GM12878 (cell line): ENCODE data around the gene STIL. TPM values are rescaled to one million over a fixed set of nuclear protein-coding genes. Genes with fewer than 3 reads are reported as not detected.
"Not testable (repeated sequence)": the region's sequence is repeated elsewhere in the genome, so short reads cannot be mapped to it uniquely, and the experiment has no call there.

Experiments
- ATAC-seq: fragments of 200-7000 bp; cut with Tn5 transposase; 3 replicates; pipeline ENCODE4 v1.9.1; 2020; ENCODE audit warnings: mild to moderate bottlenecking, moderate library complexity
- BruUV-seq: library from RNA; stranded (reverse); fragments of 400-500 nt; replicated peaks from 2 replicates; lab custom pipeline; 2021; lab: Mats Ljungman, UMichigan
- CTCF ChIA-PET: fragments of 300-600 bp; sonication (Branson Sonifier 250); formaldehyde crosslinking; extraction: SDS; loops from one replicate; lab custom pipeline; 2021; ENCODE audit warnings: inconsistent platforms; lab: Yijun Ruan, JAX
- POLR2A ChIA-PET: fragments of 350-600 bp; formaldehyde crosslinking; extraction: SDS; loops from one replicate; lab custom pipeline; 2021; ENCODE audit warnings: inconsistent platforms; lab: Charles Lee
- RAD21 ChIA-PET: fragments of 300-600 bp; sonication (Branson Sonifier 250); formaldehyde crosslinking; loops from one replicate; lab custom pipeline; 2023; ENCODE audit warnings: antibody characterized with exemption; ENCODE audit not compliant: unreplicated experiment; lab: Charles Lee
- SMC1A ChIA-PET: fragments of 300-600 bp; sonication (Branson Sonifier 250); formaldehyde crosslinking; loops from one replicate; lab custom pipeline; 2023; ENCODE audit not compliant: unreplicated experiment, uncharacterized antibody; lab: Charles Lee
- DNase-seq: peaks from one replicate; pipeline ENCODE4 v3.0.0-alpha.2; 2011; ENCODE audit warnings: low read depth, low spot score
- FAIRE-seq: peaks from 3 replicates; lab custom pipeline; 2011; peaks lifted over from hg19 to GRCh38; lab: Jason Lieb, UNC
- H2AFZ ChIP-seq: 2 replicates; pipeline ENCODE4 v1.6.0; 2011; ENCODE audit warnings: low read depth, low read length, control low read depth; ENCODE audit not compliant: control insufficient read depth
- H3K27ac ChIP-seq: 2 replicates; pipeline ENCODE4 v1.5.1; 2011; ENCODE audit warnings: control low read depth; ENCODE audit not compliant: control insufficient read depth, insufficient read depth
- H3K27me3 ChIP-seq, 2 experiments: replicated peaks in 1 of 2; 2 replicates each; pipeline versions ENCODE4 v1.6.0 to v1.6.1; 2011; ENCODE audit warnings: low read length in 1 of 2; ENCODE audit not compliant: control insufficient read depth in 2 of 2, insufficient read depth in 2 of 2
- H3K36me3 ChIP-seq, 2 experiments: 2 replicates each; pipeline ENCODE4 v1.5.1; 2011; ENCODE audit warnings: low read length in 1 of 2; ENCODE audit not compliant: control insufficient read depth in 2 of 2, insufficient read depth in 2 of 2
- H3K4me1 ChIP-seq: 2 replicates; pipeline ENCODE4 v1.6.1; 2011; ENCODE audit warnings: mild to moderate bottlenecking, low read length, moderate library complexity, mixed read lengths; ENCODE audit not compliant: control insufficient read depth, insufficient read depth
- H3K4me2 ChIP-seq: 2 replicates; pipeline ENCODE4 v1.6.0; 2011; ENCODE audit warnings: control low read depth; ENCODE audit not compliant: control insufficient read depth, insufficient read depth
- H3K4me3 ChIP-seq: fragments of 200-600 bp; sonication (generic); 2 replicates; pipeline ENCODE4 v1.5.1; 2016
- H3K79me2 ChIP-seq: 2 replicates; pipeline ENCODE4 v1.6.0; 2011; ENCODE audit warnings: low read length; ENCODE audit not compliant: control insufficient read depth, insufficient read depth
- H3K9ac ChIP-seq: 2 replicates; pipeline ENCODE4 v1.8.0; 2011; ENCODE audit warnings: low read length, control low read depth, mixed read lengths; ENCODE audit not compliant: control insufficient read depth, insufficient read depth
- H3K9me3 ChIP-seq: replicated peaks from 3 replicates; pipeline ENCODE4 v1.5.1; 2011; ENCODE audit warnings: mild to moderate bottlenecking, low read length; ENCODE audit not compliant: control insufficient read depth, insufficient read depth
- H4K20me1 ChIP-seq: 2 replicates; pipeline ENCODE4 v1.6.0; 2011; ENCODE audit not compliant: control insufficient read depth, insufficient read depth
- BMI1 ChIP-seq: fragments of 450-650 bp; IDR thresholded peaks from 2 replicates; pipeline ENCODE4 v1.6.1; 2016; ENCODE audit warnings: mild to moderate bottlenecking, moderate library complexity, borderline replicate concordance
- E2F4 ChIP-seq: IDR thresholded peaks from 2 replicates; pipeline ENCODE4 v1.6.1; 2012; ENCODE audit warnings: low read depth, low read length, improper control_type of control experiment
- E2F8 ChIP-seq: fragments of 450-650 bp; IDR thresholded peaks from 2 replicates; pipeline ENCODE4 v1.6.1; 2018; ENCODE audit warnings: mild to moderate bottlenecking, low read depth, moderate library complexity; ENCODE audit not compliant: partially characterized antibody
- ESRRA ChIP-seq: IDR thresholded peaks from 2 replicates; pipeline ENCODE4 v1.6.1; 2012; ENCODE audit warnings: mild to moderate bottlenecking, low read length, improper control_type of control experiment
- FOXM1 ChIP-seq: IDR thresholded peaks from 2 replicates; pipeline ENCODE4 v1.6.1; 2012; ENCODE audit warnings: low read depth, mild to moderate bottlenecking, inconsistent platforms, low read length, moderate library complexity
- HSF1 ChIP-seq: fragments of 150-350 bp; IDR thresholded peaks from 2 replicates; pipeline ENCODE4 v1.6.1; 2014; ENCODE audit warnings: mild to moderate bottlenecking, low read depth, low read length
- LARP7 ChIP-seq: fragments of 450-650 bp; IDR thresholded peaks from 2 replicates; pipeline ENCODE4 v1.6.1; 2017; ENCODE audit warnings: mild to moderate bottlenecking
- ZBED1 ChIP-seq: IDR thresholded peaks from 2 replicates; pipeline ENCODE4 v1.6.1; 2016; ENCODE audit warnings: borderline replicate concordance
- WGBS: methylation state at CpG from one replicate; pipeline ENCODE4 v1.1.6; 2016; ENCODE audit warnings: low lambda C conversion rate; ENCODE audit not compliant: insufficient replicate concordance, insufficient coverage; ENCODE audit errors: missing lambda C conversion rate; 5-methylcytosine and 5-hydroxymethylcytosine counted together
- in situ Hi-C: fragments of 300-500 bp; cut with MboI; formaldehyde crosslinking; loops from 9 replicates; pipeline ENCODE4 v1.14.3; 2018; ENCODE audit warnings: mixed read lengths
- intact Hi-C: fragments of 100-400 bp; cut with micrococcal nuclease; formaldehyde crosslinking; loops from one replicate; pipeline ENCODE4 v1.14.2; 2022; ENCODE audit not compliant: unreplicated experiment
- polyA plus RNA-seq, 11 experiments: library from polyadenylated mRNA; depleted of rRNA in 4 of 11; unstranded in 6 of 11; stranded (reverse) in 5 of 11; fragments of >200 nt; fragmentation: Nextera tagmentation in 4 of 11; fragmentation: Illumina TruSeq in 1 of 11; extraction: Ambion mirVana in 4 of 11; extraction: Trizol in 1 of 11; gene quantifications; 1 replicate in 1 of 11; 2 replicates in 10 of 11; pipeline versions ENCODE4 v1.2.1 to v1.2.3, GENCODE V29; 2011 to 2016; ENCODE audit warnings: inconsistent platforms in 2 of 11, missing spikeins in 2 of 11, low read depth in 1 of 11
- total RNA-seq, 4 experiments: library from RNA; depleted of rRNA in 3 of 4; stranded (reverse); fragments of >200 nt in 3 of 4; fragmentation: Illumina TruSeq in 1 of 4; extraction: Trizol in 1 of 4; gene quantifications; 2 replicates each; pipeline versions ENCODE4 v1.2.1 to v1.2.3, GENCODE V29; 2013 to 2021

The STIL gene
- total and polyA plus RNA-seq, 10 of the 15 experiments (the other 5 are each of a cell fraction or from before 2014, with no cell fraction given): 6.0 to 35.1 (median 26.5) TPM

- H3K4me3 ChIP-seq: no peak overlapping the region
- TF ChIP-seq LARP7 (no peak), BMI1 (no peak), HSF1 (no peak), E2F8 (no peak), ESRRA (no peak), E2F4 (no peak), ZBED1 (no peak), FOXM1 (no peak)
- TF ChIP-seq, all 136 proteins: peak for 0
- in situ Hi-C loops: no loop called here
- intact Hi-C loops: no loop called here
- Histone ChIP-seq H3K27ac (no peak overlapping the region), H3K4me2 (no peak overlapping the region), H3K9me3 (no peaks in the 10 kb centered on the region), H3K9ac (no peak overlapping the region), H3K4me1 (no peaks in the 10 kb centered on the region), H4K20me1 (no peaks in the 10 kb centered on the region), H3K27me3 (no peaks in the 10 kb centered on the region), H2AFZ (no peak overlapping the region), H3K79me2 (no peaks in the 10 kb centered on the region), H3K36me3 (peaks cover 0 to 25% of the 10 kb centered on the region in 2 experiments; a peak in 2 of 4 replicates)
- FAIRE-seq (no peak), ATAC-seq (no peak), DNase-seq (no peak)
- ChIA-PET SMC1A (no interaction called here), POLR2A (no interaction called here), CTCF (interaction anchor here (0.6 kb wide), 1 partner anchor 20 kb away, joined by 3 read pairs; no protein-coding TSS in a partner anchor), RAD21 (no interaction called here)
- no TSS peak for BruUV-seq
- WGBS: 95% methylated on average over 2 of the region's 2 CpGs
Observed at GRCh38 chr1:47295579-47295978, 18.4 kb downstream of the STIL start.

- H3K79me2 ChIP-seq, H3K4me2 ChIP-seq, H3K4me1 ChIP-seq, RAD21 ChIA-PET, FAIRE-seq, ATAC-seq, BruUV-seq, H3K27me3 ChIP-seq, intact Hi-C loops, H3K4me3 ChIP-seq, H3K9me3 ChIP-seq, in situ Hi-C loops, CTCF ChIA-PET, DNase-seq, H3K27ac ChIP-seq, POLR2A ChIA-PET, H3K9ac ChIP-seq, H4K20me1 ChIP-seq, H2AFZ ChIP-seq: not testable (repeated sequence)
- over 99% methylated on average over 6 of the region's 6 CpGs for WGBS
- SMC1A ChIA-PET: interaction anchor here (1.0 kb wide), 1 partner anchor 10 kb away, joined by 3 read pairs; no protein-coding TSS in a partner anchor
- peaks cover 0 to 23% of the 10 kb centered on the region in 2 experiments; a peak in 3 of 4 replicates for H3K36me3 ChIP-seq
Observed at GRCh38 chr1:47294863-47295262, 19.1 kb downstream of the STIL start.
